Astrocyte (in vitro differentiated cells and primary cell): ENCODE measurements around the gene FAM117A. TPM values are rescaled to one million over a fixed set of nuclear protein-coding genes. Genes with fewer than 3 reads are reported as not detected.
"Not testable (repeated sequence)": the region's sequence is repeated elsewhere in the genome, so short reads cannot be mapped to it uniquely, and the experiment has no call there.

Experiments used
- DNase-seq: peaks from one replicate; pipeline ENCODE4 v3.0.0-alpha.2; 2010; ENCODE audit warnings: low read depth
- FAIRE-seq: peaks from 2 replicates; lab custom pipeline; 2011; peaks lifted over from hg19 to GRCh38; lab: Jason Lieb, UNC
- H2AFZ ChIP-seq: 2 replicates; pipeline ENCODE4 v1.6.0; 2012; ENCODE audit warnings: low read depth, low read length, inconsistent platforms
- H3K27ac ChIP-seq: 2 replicates; pipeline ENCODE4 v1.5.1; 2011; ENCODE audit warnings: low read depth, low read length, inconsistent platforms
- H3K27me3 ChIP-seq: 2 replicates; pipeline ENCODE4 v1.6.0; 2011; ENCODE audit warnings: low read length, inconsistent platforms; ENCODE audit not compliant: insufficient read depth
- H3K36me3 ChIP-seq: 2 replicates; pipeline ENCODE4 v1.5.1; 2011; ENCODE audit warnings: low read length, inconsistent platforms; ENCODE audit not compliant: insufficient read depth
- H3K4me1 ChIP-seq: 2 replicates; pipeline ENCODE4 v1.5.1; 2011; ENCODE audit warnings: low read length, inconsistent platforms; ENCODE audit not compliant: insufficient read depth
- H3K4me2 ChIP-seq: 2 replicates; pipeline ENCODE4 v1.6.0; 2012; ENCODE audit warnings: low read length, inconsistent platforms
- H3K4me3 ChIP-seq: 2 replicates; pipeline ENCODE4 v1.5.1; 2011; ENCODE audit warnings: low read depth, mild to moderate bottlenecking, low read length, inconsistent platforms; ENCODE audit not compliant: insufficient read depth
- H3K79me2 ChIP-seq: 2 replicates; pipeline ENCODE4 v1.6.0; 2012; ENCODE audit warnings: mild to moderate bottlenecking, low read length, inconsistent platforms; ENCODE audit not compliant: insufficient read depth
- H3K9ac ChIP-seq: 2 replicates; pipeline ENCODE4 v1.6.0; 2012; ENCODE audit warnings: mild to moderate bottlenecking, low read length, inconsistent platforms
- H3K9me3 ChIP-seq: 2 replicates; pipeline ENCODE4 v1.5.1; 2012; ENCODE audit warnings: low read depth, mild to moderate bottlenecking, low read length, inconsistent platforms; ENCODE audit not compliant: insufficient read depth
- H4K20me1 ChIP-seq: 2 replicates; pipeline ENCODE4 v1.6.0; 2012; ENCODE audit warnings: low read length, inconsistent platforms; ENCODE audit not compliant: insufficient read depth
- H3K27ac Mint-ChIP-seq: one replicate; pipeline ENCODE4 v1.8.0; 2021; ENCODE audit warnings: mild to moderate bottlenecking, mixed read lengths; ENCODE audit not compliant: unreplicated experiment
- H3K27me3 Mint-ChIP-seq: one replicate; pipeline ENCODE4 v1.8.0; 2021; ENCODE audit warnings: low read depth, mixed read lengths; ENCODE audit not compliant: unreplicated experiment
- H3K36me3 Mint-ChIP-seq: one replicate; pipeline ENCODE4 v1.8.0; 2021; ENCODE audit warnings: low read depth, mixed read lengths; ENCODE audit not compliant: unreplicated experiment
- H3K4me1 Mint-ChIP-seq: one replicate; pipeline ENCODE4 v1.8.0; 2021; ENCODE audit warnings: low read depth, mixed read lengths; ENCODE audit not compliant: unreplicated experiment
- H3K4me3 Mint-ChIP-seq: one replicate; pipeline ENCODE4 v1.8.0; 2021; ENCODE audit warnings: mild to moderate bottlenecking, moderate library complexity, mixed read lengths; ENCODE audit not compliant: unreplicated experiment
- H3K9me3 Mint-ChIP-seq: one replicate; pipeline ENCODE4 v1.8.0; 2021; ENCODE audit warnings: mild to moderate bottlenecking, mixed read lengths; ENCODE audit not compliant: unreplicated experiment
- CTCF ChIP-seq: IDR thresholded peaks from 2 replicates; pipeline ENCODE4 v1.5.1; 2011; ENCODE audit warnings: low read depth, mild to moderate bottlenecking, inconsistent platforms, low read length, moderate library complexity; ENCODE audit not compliant: insufficient read depth
- EZH2 ChIP-seq: IDR thresholded peaks from 2 replicates; pipeline ENCODE4 v1.6.1; 2012; ENCODE audit warnings: mild to moderate bottlenecking, low read length, inconsistent platforms; ENCODE audit not compliant: insufficient read depth
- total RNA-seq: library from RNA; stranded (reverse); gene quantifications from 2 replicates; pipeline ENCODE4 v1.2.1, GENCODE V29; 2021

Gene FAM117A
- total RNA-seq, 1 donor from 2014 or later, result 8.0 TPM

- H3K27me3 ChIP-seq, result peaks cover 6% of the 10 kb centered on the region
- no peak for FAIRE-seq
- TF ChIP-seq EZH2 (no peak), CTCF (no peak)
Observed at GRCh38 chr17:49759203-49759602, 4.7 kb downstream of the FAM117A start.

GRCh38 chr17:49758464-49759010 lies 5.4 kb downstream of the FAM117A start:
- H3K4me1 Mint-ChIP-seq, H3K27me3 ChIP-seq, H3K9ac ChIP-seq, H3K4me3 ChIP-seq, FAIRE-seq, H3K27me3 Mint-ChIP-seq, H3K36me3 Mint-ChIP-seq, H4K20me1 ChIP-seq, H3K4me2 ChIP-seq, H3K9me3 Mint-ChIP-seq, DNase-seq, H3K4me1 ChIP-seq, H3K9me3 ChIP-seq, H3K4me3 Mint-ChIP-seq, H2AFZ ChIP-seq, H3K36me3 ChIP-seq, H3K79me2 ChIP-seq, H3K27ac ChIP-seq: not testable (repeated sequence)
- peak overlapping the region; percentile 41 for H3K27ac Mint-ChIP-seq

More at GRCh38 chr17:49759203-49759602, 4.7 kb downstream of the FAM117A start:
- H2AFZ ChIP-seq, result no peak overlapping the region
- no peak overlapping the region for H3K27ac Mint-ChIP-seq
- H4K20me1 ChIP-seq, result peaks cover 9% of the 10 kb centered on the region
- H3K4me3 ChIP-seq, result no peak overlapping the region
- no peaks in the 10 kb centered on the region for H3K4me1 Mint-ChIP-seq
- no peaks in the 10 kb centered on the region for H3K27me3 Mint-ChIP-seq
- peaks cover 10% of the 10 kb centered on the region for H3K4me1 ChIP-seq
- no peak for DNase-seq
- H3K36me3 Mint-ChIP-seq, result no peaks in the 10 kb centered on the region
- H3K9me3 ChIP-seq, result no peaks in the 10 kb centered on the region
- H3K27ac ChIP-seq, result no peak overlapping the region
- H3K4me2 ChIP-seq, result no peak overlapping the region
- no peaks in the 10 kb centered on the region for H3K9me3 Mint-ChIP-seq
- H3K79me2 ChIP-seq, result no peaks in the 10 kb centered on the region
- no peak overlapping the region for H3K4me3 Mint-ChIP-seq
- no peak overlapping the region for H3K9ac ChIP-seq
- no peaks in the 10 kb centered on the region for H3K36me3 ChIP-seq

- Histone ChIP-seq H3K79me2 (no peaks in the 10 kb centered on the region), H3K4me1 (no peaks in the 10 kb centered on the region), H3K9ac (no peak overlapping the region), H3K4me2 (no peak overlapping the region), H4K20me1 (peaks cover under 1% of the 10 kb centered on the region), H3K27me3 (no peaks in the 10 kb centered on the region), H3K27ac (no peak overlapping the region), H3K36me3 (no peaks in the 10 kb centered on the region), H3K9me3 (no peaks in the 10 kb centered on the region), H3K4me3 (no peak overlapping the region), H2AFZ (no peak overlapping the region)
- FAIRE-seq, result no peak
- Mint-ChIP-seq H3K4me3 (no peak overlapping the region), H3K9me3 (peaks cover 2% of the 10 kb centered on the region), H3K36me3 (no peaks in the 10 kb centered on the region), H3K27me3 (no peaks in the 10 kb centered on the region), H3K27ac (no peak overlapping the region), H3K4me1 (no peaks in the 10 kb centered on the region)
- no peak for DNase-seq
- no peak for TF ChIP-seq EZH2
- no peak for TF ChIP-seq CTCF
Observed at GRCh38 chr17:49757151-49757777, 6.7 kb downstream of the FAM117A start.
